Lung (tissue), 12 donors: ENCODE measurements around the gene LDB3. TPM values are rescaled to one million over a fixed set of nuclear protein-coding genes. Genes with fewer than 3 reads are reported as not detected.

Experiments used
- ATAC-seq: fragments of 200-7000 bp; cut with Tn5 transposase; one replicate; pipeline ENCODE4 v1.9.1; 2020; ENCODE audit warnings: moderate number of reproducible peaks; ENCODE audit not compliant: insufficient read depth, low FRiP score
- DNase-seq, 3 donors: peaks; one replicate each; pipeline ENCODE4 v3.0.0-alpha.2; 2013 to 2017
- H3K27ac ChIP-seq, 2 donors: one replicate each; pipeline ENCODE4 v1.5.1; 2013; ENCODE audit warnings: mild to moderate bottlenecking in 2 of 2, moderate library complexity in 2 of 2, control low read depth in 1 of 2, inconsistent platforms in 1 of 2, low read depth in 1 of 2, low read length in 1 of 2
- H3K27me3 ChIP-seq, 3 donors: one replicate each; pipeline ENCODE4 v1.5.1; 2013; ENCODE audit warnings: low read length in 2 of 3; ENCODE audit not compliant: control insufficient read depth in 3 of 3, insufficient read depth in 3 of 3
- H3K36me3 ChIP-seq, 4 donors: one replicate each; pipeline ENCODE4 v1.5.1; 2013; ENCODE audit warnings: low read length in 4 of 4, mild to moderate bottlenecking in 1 of 4, moderate library complexity in 1 of 4; ENCODE audit not compliant: control insufficient read depth in 4 of 4, insufficient read depth in 4 of 4
- H3K4me1 ChIP-seq, 5 donors: one replicate each; pipeline ENCODE4 v1.5.1; 2013; ENCODE audit warnings: low read length in 5 of 5, mild to moderate bottlenecking in 2 of 5, moderate library complexity in 1 of 5; ENCODE audit not compliant: control insufficient read depth in 5 of 5, insufficient read depth in 5 of 5
- H3K4me3 ChIP-seq: one replicate; pipeline ENCODE4 v1.5.1; 2013; ENCODE audit warnings: mild to moderate bottlenecking, control low read depth, moderate library complexity
- H3K9ac ChIP-seq, 2 donors: one replicate each; pipeline ENCODE4 v1.5.1; 2013; ENCODE audit warnings: low read length in 2 of 2, control low read depth in 1 of 2; ENCODE audit not compliant: insufficient read depth in 1 of 2
- H3K9me3 ChIP-seq, 4 donors: one replicate each; pipeline ENCODE4 v1.5.1; 2013; ENCODE audit warnings: low read length in 3 of 4, mild to moderate bottlenecking in 1 of 4, moderate library complexity in 1 of 4; ENCODE audit not compliant: control insufficient read depth in 4 of 4, insufficient read depth in 3 of 4
- CTCF ChIP-seq: IDR thresholded peaks from 2 replicates; pipeline ENCODE4 v1.5.1; 2012; ENCODE audit warnings: mild to moderate bottlenecking; ENCODE audit errors: control extremely low read depth, extremely low read depth
- WGBS, 2 donors: extraction: QIAGEN DNeasy Blood & Tissue Kit; methylation state at CpG; one replicate each; pipeline ENCODE4 v1.1.7; 2013; 5-methylcytosine and 5-hydroxymethylcytosine counted together
- polyA plus RNA-seq, 2 donors: library from polyadenylated mRNA; stranded (reverse); fragments of 200-250 nt; gene quantifications; one replicate each; pipeline ENCODE4 v1.2.1, GENCODE V29; 2013
- total RNA-seq, 2 donors: library from RNA; depleted of rRNA in 1 of 2; stranded (reverse); fragments of >200 nt in 1 of 2; gene quantifications; one replicate each; pipeline ENCODE4 v1.2.1, GENCODE V29; 2014 to 2021
- donor health status: control.
- donor health status: control.
- donor health status: Bipolar disorder and iron deficiency.
- donor health status: healthy.
- donor health status: DM: yes; HTN: yes; CAD: no.

LDB3 gene
- total and polyA plus RNA-seq, 4 donors: 0.37 to 3.2 (median 1.5) TPM

GRCh38 chr10:86647773-86648703 is 20.3 kb upstream of the LDB3 start:
- H3K36me3 ChIP-seq: no peaks in the 10 kb centered on the region
- no peak for TF ChIP-seq CTCF
- peaks cover 0 to 40% (median 8%) of the 10 kb centered on the region in 5 donors for H3K4me1 ChIP-seq
- no peak overlapping the region for H3K9ac ChIP-seq
- DNase-seq (no peak), ATAC-seq (no peak)
- no peak overlapping the region for H3K27ac ChIP-seq
- no peaks in the 10 kb centered on the region for H3K9me3 ChIP-seq
- no peak overlapping the region for H3K4me3 ChIP-seq
- WGBS, 2 donors: 86 to 87% methylated on average over 13 of the region's 13 CpGs
- no peaks in the 10 kb centered on the region for H3K27me3 ChIP-seq

- DNase-seq (peak; percentile 94 to 98 (median 97)), ATAC-seq (peak; percentile 67)
- H3K27me3 ChIP-seq: no peaks in the 10 kb centered on the region
- no peak overlapping the region for H3K4me3 ChIP-seq
- H3K4me1 ChIP-seq: peaks cover 0 to 40% (median 8%) of the 10 kb centered on the region in 5 donors
- 52 to 74% methylated on average over 9 of the region's 9 CpGs for WGBS, 2 donors
- no peak for TF ChIP-seq CTCF
- H3K9ac ChIP-seq: no peak overlapping the region
- H3K36me3 ChIP-seq: no peaks in the 10 kb centered on the region
- H3K27ac ChIP-seq: no peak overlapping the region
- no peaks in the 10 kb centered on the region for H3K9me3 ChIP-seq
Observed at GRCh38 chr10:86648704-86649427, 19.4 kb upstream of the LDB3 start.

GRCh38 chr10:86649471-86650150 is 18.7 kb upstream of the LDB3 start:
- H3K27me3 ChIP-seq: no peaks in the 10 kb centered on the region
- H3K4me3 ChIP-seq: no peak overlapping the region
- H3K9ac ChIP-seq: no peak overlapping the region
- H3K27ac ChIP-seq: no peak overlapping the region
- no peak for TF ChIP-seq CTCF
- ATAC-seq (no peak), DNase-seq (peak in 1 of 3 donors; percentile 38)
- no peaks in the 10 kb centered on the region for H3K36me3 ChIP-seq
- WGBS, 2 donors: 78 to 86% methylated on average over 17 of the region's 17 CpGs
- H3K9me3 ChIP-seq: no peaks in the 10 kb centered on the region
- peaks cover 0 to 40% (median 8%) of the 10 kb centered on the region in 5 donors for H3K4me1 ChIP-seq
